K562 (cell line): ENCODE results near the gene NFYC. TPM values are rescaled to one million over a fixed set of nuclear protein-coding genes. Genes with fewer than 3 reads are reported as not detected.

ENCODE experiments used
- ATAC-seq: fragments of 200-7000 bp; cut with Tn5 transposase; 3 replicates; pipeline ENCODE4 v1.9.1; 2020; ENCODE audit warnings: moderate library complexity
- BruUV-seq: library from RNA; stranded (reverse); fragments of 400-500 nt; replicated peaks from 2 replicates; lab custom pipeline; 2021; lab: Mats Ljungman, UMichigan
- CTCF ChIA-PET: fragments of 300-600 bp; formaldehyde crosslinking; extraction: SDS; loops from one replicate; lab custom pipeline; 2021; ENCODE audit warnings: low intra/inter-chr PET ratio; lab: Yijun Ruan, JAX
- POLR2A ChIA-PET: fragments of 300-600, 350-650 bp; sonication (Branson Sonifier 250); formaldehyde crosslinking; extraction: SDS; loops from one replicate; lab custom pipeline; 2021; ENCODE audit warnings: antibody characterized with exemption, inconsistent platforms; lab: Yijun Ruan, JAX
- DNase-seq, 4 experiments: peaks; one replicate each; pipeline versions ENCODE4 v3.0.0 to v3.0.0-alpha.2; 2011 to 2018; ENCODE audit warnings: low spot score in 3 of 4, mixed read lengths in 3 of 4; ENCODE audit errors: extremely low read depth in 1 of 4
- FAIRE-seq: peaks from 2 replicates; lab custom pipeline; 2011; peaks lifted over from hg19 to GRCh38; lab: Jason Lieb, UNC
- H2AFZ ChIP-seq: 2 replicates; pipeline ENCODE4 v1.6.0; 2011; ENCODE audit warnings: low read depth, low read length, control low read depth, inconsistent platforms
- H3K27ac ChIP-seq: fragments of 200-600 bp; 3 replicates; pipeline ENCODE4 v1.8.0; 2011; ENCODE audit warnings: low read depth, mild to moderate bottlenecking, control low read depth, inconsistent platforms, low read length, moderate library complexity, mixed read lengths; ENCODE audit errors: extremely low read depth
- H3K27me3 ChIP-seq, 2 experiments: fragments of 300-600 bp in 1 of 2; 2 replicates in 1 of 2; 3 replicates in 1 of 2; pipeline versions ENCODE4 v1.6.0 to v1.8.0; 2011; ENCODE audit warnings: inconsistent platforms in 2 of 2, low read length in 2 of 2, mild to moderate bottlenecking in 1 of 2, mixed read lengths in 1 of 2, moderate library complexity in 1 of 2; ENCODE audit not compliant: control insufficient read depth in 2 of 2, insufficient read depth in 2 of 2
- H3K36me3 ChIP-seq: fragments of 300-600 bp; 3 replicates; pipeline ENCODE4 v1.8.0; 2011; ENCODE audit warnings: mild to moderate bottlenecking, low read length, inconsistent platforms; ENCODE audit not compliant: control insufficient read depth, insufficient read depth
- H3K4me1 ChIP-seq, 2 experiments: fragments of 200-600 bp in 1 of 2; replicated peaks in 1 of 2; 2 replicates in 1 of 2; 3 replicates in 1 of 2; pipeline versions ENCODE4 v1.5.1 to v1.8.0; 2011; ENCODE audit warnings: inconsistent platforms in 2 of 2, low read length in 2 of 2, mild to moderate bottlenecking in 1 of 2, mixed read lengths in 1 of 2, moderate library complexity in 1 of 2; ENCODE audit not compliant: control insufficient read depth in 2 of 2, insufficient read depth in 2 of 2
- H3K4me2 ChIP-seq: 2 replicates; pipeline ENCODE4 v1.6.1; 2011; ENCODE audit warnings: low read length, control low read depth, inconsistent platforms, mixed read lengths; ENCODE audit not compliant: insufficient read depth
- H3K4me3 ChIP-seq: fragments of 200-600 bp; sonication (generic), shearing (Covaris generic); 2 replicates; pipeline ENCODE4 v1.5.1; 2016; ENCODE audit warnings: control low read depth, inconsistent platforms
- H3K79me2 ChIP-seq: fragments of 200-600 bp; 3 replicates; pipeline ENCODE4 v1.8.0; 2011; ENCODE audit warnings: low read length, inconsistent platforms; ENCODE audit not compliant: control insufficient read depth, insufficient read depth
- H3K9ac ChIP-seq, 2 experiments: 2 replicates each; pipeline versions ENCODE4 v1.6.0 to v1.6.1; 2011; ENCODE audit warnings: low read depth in 2 of 2, low read length in 2 of 2, control low read depth in 1 of 2, inconsistent platforms in 1 of 2, mild to moderate bottlenecking in 1 of 2, mixed read lengths in 1 of 2; ENCODE audit not compliant: insufficient read depth in 1 of 2
- H3K9me1 ChIP-seq: one replicate; pipeline ENCODE4 v1.6.0; 2011; ENCODE audit warnings: inconsistent platforms, mild to moderate bottlenecking, low read length, moderate library complexity; ENCODE audit not compliant: control insufficient read depth, insufficient read depth
- H3K9me3 ChIP-seq: replicated peaks from 2 replicates; pipeline ENCODE4 v1.5.1; 2011; ENCODE audit warnings: low read depth, low read length, inconsistent platforms; ENCODE audit not compliant: control insufficient read depth, insufficient read depth
- H4K20me1 ChIP-seq: replicated peaks from 2 replicates; pipeline ENCODE4 v1.6.1; 2011; ENCODE audit warnings: low read length, inconsistent platforms, mixed read lengths; ENCODE audit not compliant: control insufficient read depth, insufficient read depth
- GABPA ChIP-seq: fragments of 200-800 bp; sonication (Bioruptor generic); conservative IDR thresholded peaks from 2 replicates; pipeline ENCODE4 v1.6.1; 2016; ENCODE audit warnings: low read depth, missing genetic modification characterization, missing compliant biosample characterization
- MBD2 ChIP-seq: sonication (generic); IDR thresholded peaks from 2 replicates; pipeline ENCODE4 v1.6.1; 2016; ENCODE audit warnings: low read depth, borderline replicate concordance
- MTF1 ChIP-seq: fragments of 250-450 bp; sonication (Bioruptor Pico); IDR thresholded peaks from 2 replicates; pipeline ENCODE4 v1.9.0; 2021; ENCODE audit warnings: moderate library complexity, mild to moderate bottlenecking, inconsistent platforms, borderline replicate concordance
- NR4A1 ChIP-seq, 2 experiments: fragments of 250-450 bp in 1 of 2; fragments of 450-650 bp in 1 of 2; sonication (Bioruptor Pico) in 1 of 2; IDR thresholded peaks; 2 replicates each; pipeline versions ENCODE4 v1.4.0 to v1.6.1; 2016 to 2020; ENCODE audit warnings: mild to moderate bottlenecking in 2 of 2, missing compliant biosample characterization in 1 of 2, missing genetic modification characterization in 1 of 2, moderate library complexity in 1 of 2
- POLR2AphosphoS2 ChIP-seq: IDR thresholded peaks from 2 replicates; pipeline ENCODE4 v1.6.1; 2012; ENCODE audit warnings: low read length, improper control_type of control experiment
- RBBP5 ChIP-seq: fragments of 200-600 bp; sonication (generic); IDR thresholded peaks from 2 replicates; pipeline ENCODE4 v1.6.1; 2012; ENCODE audit warnings: borderline replicate concordance, mild to moderate bottlenecking, low read length, control low read depth, inconsistent platforms; ENCODE audit not compliant: insufficient read depth, poor library complexity, severe bottlenecking
- ZNF133 ChIP-seq: fragments of 250-450 bp; sonication (Bioruptor Pico); IDR thresholded peaks from 2 replicates; pipeline ENCODE4 v1.4.0; 2020; ENCODE audit warnings: mild to moderate bottlenecking
- ZNF263 ChIP-seq: sonication (generic); formaldehyde crosslinking; IDR thresholded peaks from 2 replicates; pipeline ENCODE4 v1.8.0; 2022; ENCODE audit warnings: mild to moderate bottlenecking, missing genetic modification reagents, borderline replicate concordance
- WGBS: fragments of 100-300 bp; shearing (Covaris generic); methylation state at CpG from one replicate; pipeline ENCODE4 v1.1.6; 2016; ENCODE audit warnings: low coverage, mixed read lengths; ENCODE audit not compliant: insufficient coverage; ENCODE audit errors: missing lambda C conversion rate; 5-methylcytosine and 5-hydroxymethylcytosine counted together
- in situ Hi-C: fragments of 300-500 bp; cut with MboI; formaldehyde crosslinking; loops from 4 replicates; pipeline ENCODE4 v1.15.0; 2018; ENCODE audit warnings: inconsistent platforms, mixed read lengths
- intact Hi-C: fragments of 100-400 bp; cut with micrococcal nuclease; formaldehyde crosslinking; loops from 2 replicates; pipeline ENCODE4 v1.14.2; 2022
- polyA plus RNA-seq, 8 experiments: library from polyadenylated mRNA; depleted of rRNA in 4 of 8; stranded (reverse) in 5 of 8; unstranded in 3 of 8; fragments of >200 nt; fragmentation: Nextera tagmentation in 2 of 8; fragmentation: Illumina TruSeq in 1 of 8; extraction: Ambion mirVana in 2 of 8; extraction: Trizol in 1 of 8; gene quantifications; 2 replicates each; pipeline versions ENCODE4 v1.2.1 to v1.2.3, GENCODE V29; 2011 to 2014; ENCODE audit warnings: inconsistent platforms in 1 of 8, missing spikeins in 1 of 8
- total RNA-seq, 7 experiments: library from RNA; depleted of rRNA in 6 of 7; stranded (reverse); fragments of >200 nt in 6 of 7; fragmentation: Illumina TruSeq in 2 of 7; extraction: Trizol in 2 of 7; gene quantifications; 2 replicates each; pipeline versions ENCODE4 v1.2.1 to v1.2.3, GENCODE V29; 2011 to 2021; ENCODE audit warnings: low replicate concordance in 1 of 7
- TF ChIP-seq, protein P1 (sequence below): sonication (generic); formaldehyde crosslinking; IDR thresholded peaks from 2 replicates; pipeline ENCODE4 v1.8.1; 2022; ENCODE audit warnings: missing genetic modification reagents
- TF ChIP-seq, protein P2 (sequence below): sonication (generic); formaldehyde crosslinking; IDR thresholded peaks from 2 replicates; pipeline ENCODE4 v1.4.0; 2020; ENCODE audit warnings: mild to moderate bottlenecking, missing genetic modification reagents
- TF ChIP-seq, protein P3 (sequence below): fragments of 150-350 bp; conservative IDR thresholded peaks from 2 replicates; pipeline ENCODE4 v1.6.1; 2014; ENCODE audit warnings: low read length

Gene NFYC
- total and polyA plus RNA-seq, 9 of the 15 experiments (the other 6 are each of a cell fraction or from before 2014, with no cell fraction given), result 4.8 to 59.8 (median 41.1) TPM

DNA sequence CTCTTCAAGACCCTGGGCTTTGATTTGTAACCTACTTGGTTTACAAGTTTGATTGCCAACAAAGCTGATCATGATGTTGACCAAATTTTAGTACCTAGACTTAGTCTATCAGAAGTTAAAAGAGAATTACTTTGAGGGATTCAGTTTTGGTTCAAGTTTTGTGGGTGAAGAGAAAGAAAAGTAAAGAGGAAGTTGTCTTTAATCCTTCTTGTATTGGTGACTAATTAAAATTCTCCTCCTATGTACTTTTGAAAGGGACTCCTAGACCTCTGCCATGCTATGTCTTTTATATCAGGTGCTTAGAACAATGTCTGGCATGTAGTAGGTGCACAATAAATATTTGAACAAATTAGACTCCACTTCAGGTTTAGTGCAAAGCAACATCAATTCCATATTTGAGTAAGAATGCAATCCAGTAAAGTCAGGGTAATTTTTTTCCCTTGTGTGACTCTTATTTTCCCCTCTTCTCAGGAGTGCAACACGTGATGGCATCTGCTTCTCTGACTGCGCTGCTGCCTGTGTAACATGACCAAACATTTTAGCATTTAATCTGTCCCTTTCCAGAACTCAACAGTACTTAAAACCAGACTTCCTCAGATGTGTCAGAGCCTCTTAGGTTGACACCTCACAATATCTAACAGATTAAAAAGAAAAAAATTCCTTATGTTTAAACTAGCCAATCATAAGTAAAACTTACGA lies 51.0 kb downstream of the NFYC start:
- CTCF ChIA-PET, result no interaction called here
- no peaks in the 10 kb centered on the region for H3K9me1 ChIP-seq
- 76% methylated on average over 3 of the region's 3 CpGs for WGBS
- no peak for FAIRE-seq
- no peak for DNase-seq
- ATAC-seq, result no peak
- H3K4me2 ChIP-seq, result no peak overlapping the region
- no peak overlapping the region for H2AFZ ChIP-seq
- no peak overlapping the region for H3K9ac ChIP-seq
- H3K36me3 ChIP-seq, result peaks cover 74% of the 10 kb centered on the region
- peaks cover 0 to 3% of the 10 kb centered on the region in 2 experiments; a peak in 2 of 5 replicates for H3K4me1 ChIP-seq
- H3K27ac ChIP-seq, result no peak overlapping the region
- peaks cover 21% of the 10 kb centered on the region for H3K79me2 ChIP-seq
- POLR2A ChIA-PET, result interaction anchor here (0.7 kb wide), 1 partner anchor 10 kb away, joined by 4 read pairs; no protein-coding TSS in a partner anchor
- BruUV-seq, result no TSS peak
- TF ChIP-seq ZNF263 (CRISPR knock-in tag) (no peak), GABPA (tag) (no peak), MBD2 (no peak), MTF1 (CRISPR knock-in tag) (no peak), NR4A1 (CRISPR knock-in tag; IDR thresholded peaks at IDR 0.05) (no peak), NR4A1 (tag; IDR thresholded peaks at IDR 0.05) (no peak), ZNF133 (CRISPR knock-in tag) (no peak), RBBP5 (no peak), POLR2AphosphoS2 (no peak)
- TF ChIP-seq, protein P1, sequence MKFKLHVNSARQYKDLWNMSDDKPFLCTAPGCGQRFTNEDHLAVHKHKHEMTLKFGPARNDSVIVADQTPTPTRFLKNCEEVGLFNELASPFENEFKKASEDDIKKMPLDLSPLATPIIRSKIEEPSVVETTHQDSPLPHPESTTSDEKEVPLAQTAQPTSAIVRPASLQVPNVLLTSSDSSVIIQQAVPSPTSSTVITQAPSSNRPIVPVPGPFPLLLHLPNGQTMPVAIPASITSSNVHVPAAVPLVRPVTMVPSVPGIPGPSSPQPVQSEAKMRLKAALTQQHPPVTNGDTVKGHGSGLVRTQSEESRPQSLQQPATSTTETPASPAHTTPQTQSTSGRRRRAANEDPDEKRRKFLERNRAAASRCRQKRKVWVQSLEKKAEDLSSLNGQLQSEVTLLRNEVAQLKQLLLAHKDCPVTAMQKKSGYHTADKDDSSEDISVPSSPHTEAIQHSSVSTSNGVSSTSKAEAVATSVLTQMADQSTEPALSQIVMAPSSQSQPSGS (CRISPR knock-in tag), result no peak
- TF ChIP-seq, protein P2, sequence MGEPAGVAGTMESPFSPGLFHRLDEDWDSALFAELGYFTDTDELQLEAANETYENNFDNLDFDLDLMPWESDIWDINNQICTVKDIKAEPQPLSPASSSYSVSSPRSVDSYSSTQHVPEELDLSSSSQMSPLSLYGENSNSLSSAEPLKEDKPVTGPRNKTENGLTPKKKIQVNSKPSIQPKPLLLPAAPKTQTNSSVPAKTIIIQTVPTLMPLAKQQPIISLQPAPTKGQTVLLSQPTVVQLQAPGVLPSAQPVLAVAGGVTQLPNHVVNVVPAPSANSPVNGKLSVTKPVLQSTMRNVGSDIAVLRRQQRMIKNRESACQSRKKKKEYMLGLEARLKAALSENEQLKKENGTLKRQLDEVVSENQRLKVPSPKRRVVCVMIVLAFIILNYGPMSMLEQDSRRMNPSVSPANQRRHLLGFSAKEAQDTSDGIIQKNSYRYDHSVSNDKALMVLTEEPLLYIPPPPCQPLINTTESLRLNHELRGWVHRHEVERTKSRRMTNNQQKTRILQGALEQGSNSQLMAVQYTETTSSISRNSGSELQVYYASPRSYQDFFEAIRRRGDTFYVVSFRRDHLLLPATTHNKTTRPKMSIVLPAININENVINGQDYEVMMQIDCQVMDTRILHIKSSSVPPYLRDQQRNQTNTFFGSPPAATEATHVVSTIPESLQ (CRISPR knock-in tag), result no peak
- TF ChIP-seq, protein P3, sequence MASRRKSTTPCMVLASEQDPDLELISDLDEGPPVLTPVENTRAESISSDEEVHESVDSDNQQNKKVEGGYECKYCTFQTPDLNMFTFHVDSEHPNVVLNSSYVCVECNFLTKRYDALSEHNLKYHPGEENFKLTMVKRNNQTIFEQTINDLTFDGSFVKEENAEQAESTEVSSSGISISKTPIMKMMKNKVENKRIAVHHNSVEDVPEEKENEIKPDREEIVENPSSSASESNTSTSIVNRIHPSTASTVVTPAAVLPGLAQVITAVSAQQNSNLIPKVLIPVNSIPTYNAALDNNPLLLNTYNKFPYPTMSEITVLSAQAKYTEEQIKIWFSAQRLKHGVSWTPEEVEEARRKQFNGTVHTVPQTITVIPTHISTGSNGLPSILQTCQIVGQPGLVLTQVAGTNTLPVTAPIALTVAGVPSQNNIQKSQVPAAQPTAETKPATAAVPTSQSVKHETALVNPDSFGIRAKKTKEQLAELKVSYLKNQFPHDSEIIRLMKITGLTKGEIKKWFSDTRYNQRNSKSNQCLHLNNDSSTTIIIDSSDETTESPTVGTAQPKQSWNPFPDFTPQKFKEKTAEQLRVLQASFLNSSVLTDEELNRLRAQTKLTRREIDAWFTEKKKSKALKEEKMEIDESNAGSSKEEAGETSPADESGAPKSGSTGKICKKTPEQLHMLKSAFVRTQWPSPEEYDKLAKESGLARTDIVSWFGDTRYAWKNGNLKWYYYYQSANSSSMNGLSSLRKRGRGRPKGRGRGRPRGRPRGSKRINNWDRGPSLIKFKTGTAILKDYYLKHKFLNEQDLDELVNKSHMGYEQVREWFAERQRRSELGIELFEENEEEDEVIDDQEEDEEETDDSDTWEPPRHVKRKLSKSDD, result no peak
- in situ Hi-C loops (no loop called here), intact Hi-C loops (no loop called here)
- H3K4me3 ChIP-seq, result no peak overlapping the region
- 0 out of 2 replicates have a peak, but pooled peaks cover 4% of the 10 kb centered on the region for H4K20me1 ChIP-seq
- no peaks in the 10 kb centered on the region for H3K27me3 ChIP-seq
- no peaks in the 10 kb centered on the region for H3K9me3 ChIP-seq
